DND-41 (cell line): ENCODE data around the gene RAPH1.

Experiments used
- EZH2 ChIP-seq: IDR thresholded peaks from 3 replicates; pipeline ENCODE4 v1.6.1; 2012; ENCODE audit warnings: borderline replicate concordance, low read depth, mild to moderate bottlenecking, moderate library complexity, low read length, inconsistent platforms; ENCODE audit not compliant: severe bottlenecking
- TF ChIP-seq, protein P1 (sequence below): IDR thresholded peaks from 2 replicates; pipeline ENCODE4 v1.5.1; 2012; ENCODE audit warnings: borderline replicate concordance, low read length, moderate library complexity, mild to moderate bottlenecking; ENCODE audit not compliant: poor library complexity, severe bottlenecking; ENCODE audit errors: extremely low read depth

DNA sequence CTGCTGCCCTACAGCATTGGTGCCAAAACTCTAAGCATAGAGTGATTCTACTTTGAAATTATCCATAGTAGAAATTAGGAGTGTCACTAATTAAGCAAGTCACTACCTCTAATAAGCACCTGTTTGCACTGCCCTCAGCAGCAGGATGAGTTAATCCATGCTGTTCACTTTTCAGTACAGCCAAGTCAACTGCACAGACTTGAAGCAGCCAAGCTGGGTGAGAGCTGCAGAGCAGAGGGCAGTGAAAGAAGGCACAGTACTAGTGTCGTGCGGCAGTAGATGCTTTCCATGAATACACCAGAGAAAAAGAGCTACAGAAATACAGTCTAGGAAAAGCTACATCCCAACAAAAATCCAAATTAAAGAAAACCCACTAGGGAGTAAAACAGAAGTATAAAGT, 98.6 kb downstream of the RAPH1 start:
- TF ChIP-seq, protein P1, sequence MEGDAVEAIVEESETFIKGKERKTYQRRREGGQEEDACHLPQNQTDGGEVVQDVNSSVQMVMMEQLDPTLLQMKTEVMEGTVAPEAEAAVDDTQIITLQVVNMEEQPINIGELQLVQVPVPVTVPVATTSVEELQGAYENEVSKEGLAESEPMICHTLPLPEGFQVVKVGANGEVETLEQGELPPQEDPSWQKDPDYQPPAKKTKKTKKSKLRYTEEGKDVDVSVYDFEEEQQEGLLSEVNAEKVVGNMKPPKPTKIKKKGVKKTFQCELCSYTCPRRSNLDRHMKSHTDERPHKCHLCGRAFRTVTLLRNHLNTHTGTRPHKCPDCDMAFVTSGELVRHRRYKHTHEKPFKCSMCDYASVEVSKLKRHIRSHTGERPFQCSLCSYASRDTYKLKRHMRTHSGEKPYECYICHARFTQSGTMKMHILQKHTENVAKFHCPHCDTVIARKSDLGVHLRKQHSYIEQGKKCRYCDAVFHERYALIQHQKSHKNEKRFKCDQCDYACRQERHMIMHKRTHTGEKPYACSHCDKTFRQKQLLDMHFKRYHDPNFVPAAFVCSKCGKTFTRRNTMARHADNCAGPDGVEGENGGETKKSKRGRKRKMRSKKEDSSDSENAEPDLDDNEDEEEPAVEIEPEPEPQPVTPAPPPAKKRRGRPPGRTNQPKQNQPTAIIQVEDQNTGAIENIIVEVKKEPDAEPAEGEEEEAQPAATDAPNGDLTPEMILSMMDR, result no peak
- TF ChIP-seq EZH2, result no peak
